ENCODE measurements around the gene SLC1A5. TPM values are rescaled to one million over a fixed set of nuclear protein-coding genes. Genes with fewer than 3 reads are reported as not detected.
A peak's percentile ranks its signal among the peaks of the same experiment; 100 is the strongest.

SLC1A5 gene
- total RNA-seq, 1 donor from 2014 or later = 35.4 TPM

- H3K27ac Mint-ChIP-seq (ENCODE audit: unreplicated experiment) = no peak overlapping the region
- H3K36me3 Mint-ChIP-seq (ENCODE audit: unreplicated experiment) = no peaks in the 10 kb centered on the region
- DNase-seq = no peak
- peaks cover 2% of the 10 kb centered on the region for H3K27me3 Mint-ChIP-seq (ENCODE audit: unreplicated experiment)
- no peak overlapping the region for H3K4me3 Mint-ChIP-seq (ENCODE audit: unreplicated experiment)
- peaks cover 7% of the 10 kb centered on the region for H3K9me3 Mint-ChIP-seq (ENCODE audit: unreplicated experiment)
- peaks cover 26% of the 10 kb centered on the region for H3K4me1 Mint-ChIP-seq (ENCODE audit: low read depth, unreplicated experiment)
- TF ChIP-seq, protein P1, sequence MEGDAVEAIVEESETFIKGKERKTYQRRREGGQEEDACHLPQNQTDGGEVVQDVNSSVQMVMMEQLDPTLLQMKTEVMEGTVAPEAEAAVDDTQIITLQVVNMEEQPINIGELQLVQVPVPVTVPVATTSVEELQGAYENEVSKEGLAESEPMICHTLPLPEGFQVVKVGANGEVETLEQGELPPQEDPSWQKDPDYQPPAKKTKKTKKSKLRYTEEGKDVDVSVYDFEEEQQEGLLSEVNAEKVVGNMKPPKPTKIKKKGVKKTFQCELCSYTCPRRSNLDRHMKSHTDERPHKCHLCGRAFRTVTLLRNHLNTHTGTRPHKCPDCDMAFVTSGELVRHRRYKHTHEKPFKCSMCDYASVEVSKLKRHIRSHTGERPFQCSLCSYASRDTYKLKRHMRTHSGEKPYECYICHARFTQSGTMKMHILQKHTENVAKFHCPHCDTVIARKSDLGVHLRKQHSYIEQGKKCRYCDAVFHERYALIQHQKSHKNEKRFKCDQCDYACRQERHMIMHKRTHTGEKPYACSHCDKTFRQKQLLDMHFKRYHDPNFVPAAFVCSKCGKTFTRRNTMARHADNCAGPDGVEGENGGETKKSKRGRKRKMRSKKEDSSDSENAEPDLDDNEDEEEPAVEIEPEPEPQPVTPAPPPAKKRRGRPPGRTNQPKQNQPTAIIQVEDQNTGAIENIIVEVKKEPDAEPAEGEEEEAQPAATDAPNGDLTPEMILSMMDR (IDR thresholded peaks at IDR 0.05; ENCODE audit: partially characterized antibody, unreplicated experiment) = no peak
Measured at GRCh38 chr19:46741447-46741846, 46.9 kb downstream of the SLC1A5 start.

DNA sequence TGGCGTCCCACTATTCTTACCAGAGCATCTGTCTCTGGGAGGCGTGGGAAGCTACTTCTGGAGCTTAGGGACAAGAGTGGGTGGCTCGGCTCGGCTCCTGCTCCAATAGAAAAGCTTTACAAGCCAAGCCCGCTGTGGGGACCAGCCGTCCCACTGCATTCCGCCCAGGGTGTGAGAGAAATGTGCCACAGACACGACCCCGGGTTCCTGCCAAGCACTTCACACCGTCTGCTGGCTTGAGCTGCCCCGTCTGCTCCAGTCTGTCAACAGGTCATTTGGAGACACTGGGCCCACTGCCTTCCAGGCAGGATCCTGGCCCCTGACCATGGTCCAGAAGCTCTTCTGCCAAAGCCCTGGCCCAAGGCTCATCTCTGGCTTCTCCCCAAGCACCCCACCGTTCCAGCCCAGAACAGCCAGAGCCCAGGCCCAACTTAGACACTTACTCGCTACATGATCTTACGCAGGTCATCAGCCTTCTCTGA, 49.1 kb downstream of the SLC1A5 start:
- TF ChIP-seq, protein P1 (IDR thresholded peaks at IDR 0.05; ENCODE audit: partially characterized antibody, unreplicated experiment) = no peak
- DNase-seq = no peak
- Mint-ChIP-seq H3K4me3 (ENCODE audit: unreplicated experiment) (no peak overlapping the region), H3K27ac (ENCODE audit: unreplicated experiment) (peak overlapping the region; percentile 29), H3K36me3 (ENCODE audit: unreplicated experiment) (no peaks in the 10 kb centered on the region), H3K9me3 (ENCODE audit: unreplicated experiment) (no peaks in the 10 kb centered on the region), H3K4me1 (ENCODE audit: low read depth, unreplicated experiment) (peaks cover 24% of the 10 kb centered on the region), H3K27me3 (ENCODE audit: unreplicated experiment) (no peaks in the 10 kb centered on the region)

GRCh38 chr19:46737761-46738171, 50.6 kb downstream of the SLC1A5 start:
- DNase-seq = no peak
- no peak overlapping the region for H3K4me3 Mint-ChIP-seq (ENCODE audit: unreplicated experiment)
- H3K27me3 Mint-ChIP-seq (ENCODE audit: unreplicated experiment) = no peaks in the 10 kb centered on the region
- peaks cover 18% of the 10 kb centered on the region for H3K4me1 Mint-ChIP-seq (ENCODE audit: low read depth, unreplicated experiment)
- H3K27ac Mint-ChIP-seq (ENCODE audit: unreplicated experiment) = peak overlapping the region; percentile 59
- H3K9me3 Mint-ChIP-seq (ENCODE audit: unreplicated experiment) = no peaks in the 10 kb centered on the region
- TF ChIP-seq, protein P1 (IDR thresholded peaks at IDR 0.05; ENCODE audit: partially characterized antibody, unreplicated experiment) = no peak
- H3K36me3 Mint-ChIP-seq (ENCODE audit: unreplicated experiment) = no peaks in the 10 kb centered on the region

- TF ChIP-seq, protein P1 (IDR thresholded peaks at IDR 0.05; ENCODE audit: partially characterized antibody, unreplicated experiment) = no peak
- H3K4me3 Mint-ChIP-seq (ENCODE audit: unreplicated experiment) = no peak overlapping the region
- H3K4me1 Mint-ChIP-seq (ENCODE audit: low read depth, unreplicated experiment) = peaks cover 18% of the 10 kb centered on the region
- H3K27ac Mint-ChIP-seq (ENCODE audit: unreplicated experiment) = no peak overlapping the region
- H3K9me3 Mint-ChIP-seq (ENCODE audit: unreplicated experiment) = no peaks in the 10 kb centered on the region
- DNase-seq = no peak
- H3K36me3 Mint-ChIP-seq (ENCODE audit: unreplicated experiment) = no peaks in the 10 kb centered on the region
- H3K27me3 Mint-ChIP-seq (ENCODE audit: unreplicated experiment) = peaks cover 2% of the 10 kb centered on the region
Measured at GRCh38 chr19:46737298-46737654, 51.1 kb downstream of the SLC1A5 start.

- DNase-seq = no peak
- H3K4me1 Mint-ChIP-seq (ENCODE audit: low read depth, unreplicated experiment) = peaks cover 22% of the 10 kb centered on the region
- H3K9me3 Mint-ChIP-seq (ENCODE audit: unreplicated experiment) = peaks cover 3% of the 10 kb centered on the region
- H3K4me3 Mint-ChIP-seq (ENCODE audit: unreplicated experiment) = no peak overlapping the region
- H3K27ac Mint-ChIP-seq (ENCODE audit: unreplicated experiment) = no peak overlapping the region
- peaks cover 7% of the 10 kb centered on the region for H3K27me3 Mint-ChIP-seq (ENCODE audit: unreplicated experiment)
- TF ChIP-seq, protein P1 (IDR thresholded peaks at IDR 0.05; ENCODE audit: partially characterized antibody, unreplicated experiment) = no peak
- H3K36me3 Mint-ChIP-seq (ENCODE audit: unreplicated experiment) = no peaks in the 10 kb centered on the region
Measured at GRCh38 chr19:46736531-46737297, 51.7 kb downstream of the SLC1A5 start.

Measured in glutamatergic neuron (in vitro differentiated cells).